Mesodermal cell (in vitro differentiated cells): Measurements from ENCODE around the gene SLC9A9.

Experiments
- H3K27ac ChIP-seq: 2 replicates; pipeline ENCODE4 v1.7.0; 2013; ENCODE audit warnings: mild to moderate bottlenecking, low read depth, low read length, moderate library complexity; ENCODE audit not compliant: severe bottlenecking
- H3K36me3 ChIP-seq: 2 replicates; pipeline ENCODE4 v1.7.1; 2013; ENCODE audit warnings: mild to moderate bottlenecking, low read length, moderate library complexity; ENCODE audit not compliant: control insufficient read depth, insufficient read depth
- H3K4me1 ChIP-seq: one replicate; pipeline ENCODE4 v1.7.1; 2013; ENCODE audit warnings: mild to moderate bottlenecking, low read length; ENCODE audit not compliant: insufficient read depth, control insufficient read depth, poor library complexity, severe bottlenecking
- H3K4me3 ChIP-seq: 2 replicates; pipeline ENCODE4 v1.7.0; 2013; ENCODE audit warnings: low read length, control low read depth, mild to moderate bottlenecking; ENCODE audit not compliant: insufficient read depth, poor library complexity, severe bottlenecking; ENCODE audit errors: extremely low read depth
- H3K9me3 ChIP-seq: 2 replicates; pipeline ENCODE4 v1.7.1; 2013; ENCODE audit warnings: mild to moderate bottlenecking, low read length, moderate library complexity; ENCODE audit not compliant: control insufficient read depth
- WGBS, 2 experiments: methylation state at CpG; one replicate each; pipeline ENCODE4 v1.1.5; 2013; ENCODE audit warnings: missing lambda C conversion rate in 2 of 2; ENCODE audit not compliant: insufficient coverage in 2 of 2; 5-methylcytosine and 5-hydroxymethylcytosine counted together

The SLC9A9 gene

DNA sequence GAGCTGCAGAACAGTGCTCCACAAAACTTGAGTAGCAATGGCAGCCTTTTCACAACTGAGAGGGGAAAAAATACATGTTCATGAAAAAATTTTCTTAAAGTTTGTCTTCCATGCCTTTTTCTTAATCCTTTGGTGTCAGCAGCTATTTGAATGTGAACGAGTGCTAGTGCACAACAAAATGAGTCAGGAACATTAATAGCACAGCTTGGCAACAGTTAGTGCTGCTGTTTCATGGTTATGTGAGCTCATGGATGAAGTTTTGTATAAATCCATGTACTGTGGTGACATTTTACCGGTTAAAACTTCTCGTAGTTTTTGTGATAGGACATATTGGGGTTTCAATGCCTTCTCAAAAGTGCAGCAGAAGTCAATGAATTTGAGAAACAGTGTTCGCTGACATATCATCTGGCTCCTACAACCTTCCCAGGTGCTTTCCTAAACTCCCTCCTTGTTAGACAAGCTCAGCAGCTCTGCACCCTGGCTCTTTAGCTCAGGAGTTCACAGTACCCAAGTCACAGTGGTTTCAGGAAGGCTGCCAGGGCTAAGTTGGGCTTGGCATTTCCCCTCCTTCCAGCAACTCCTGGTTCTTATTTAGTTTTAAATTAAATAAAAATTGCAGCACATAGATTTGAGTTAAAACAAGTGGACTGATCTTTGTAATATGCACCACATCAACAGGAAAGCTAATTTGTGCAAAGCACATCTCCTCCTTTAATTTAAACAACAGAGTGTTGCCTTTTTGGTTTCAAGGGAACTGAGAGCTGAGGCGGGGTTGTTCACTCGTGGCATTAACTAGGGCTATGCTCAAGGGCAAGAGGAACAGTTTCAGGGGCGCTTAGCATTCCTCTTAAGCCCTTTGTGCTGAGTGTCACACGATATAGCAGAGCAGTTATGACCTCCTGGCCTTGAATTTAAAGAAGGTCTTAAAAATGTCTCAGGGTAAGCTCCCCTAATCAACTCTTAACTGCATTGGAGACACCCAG lies 365.9 kb downstream of the SLC9A9 start:
- H3K27ac ChIP-seq = no peak overlapping the region
- no peaks in the 10 kb centered on the region for H3K36me3 ChIP-seq
- no peaks in the 10 kb centered on the region for H3K4me1 ChIP-seq
- 83 to 93% methylated on average over 6 to 8 of the region's 8 CpGs for WGBS, 2 experiments
- H3K4me3 ChIP-seq = no peak overlapping the region
- no peaks in the 10 kb centered on the region for H3K9me3 ChIP-seq

- WGBS, 2 experiments = 33 to 38% methylated on average over 3 to 5 of the region's 5 CpGs
- H3K27ac ChIP-seq = no peak overlapping the region
- no peaks in the 10 kb centered on the region for H3K36me3 ChIP-seq
- no peaks in the 10 kb centered on the region for H3K9me3 ChIP-seq
- no peak overlapping the region for H3K4me3 ChIP-seq
- no peaks in the 10 kb centered on the region for H3K4me1 ChIP-seq
These were observed 367.9 kb downstream of the SLC9A9 start for GRCh38 chr3:143480344-143480743.

- Histone ChIP-seq H3K36me3 (no peaks in the 10 kb centered on the region), H3K4me1 (no peaks in the 10 kb centered on the region), H3K4me3 (no peak overlapping the region), H3K9me3 (no peaks in the 10 kb centered on the region), H3K27ac (no peak overlapping the region)
- 80% methylated on average over 1 of the region's 1 CpG; no CpG with 5 or more reads in 1 of the 2 experiments for WGBS, 2 experiments
These were observed 368.5 kb downstream of the SLC9A9 start for GRCh38 chr3:143479727-143480126.

DNA sequence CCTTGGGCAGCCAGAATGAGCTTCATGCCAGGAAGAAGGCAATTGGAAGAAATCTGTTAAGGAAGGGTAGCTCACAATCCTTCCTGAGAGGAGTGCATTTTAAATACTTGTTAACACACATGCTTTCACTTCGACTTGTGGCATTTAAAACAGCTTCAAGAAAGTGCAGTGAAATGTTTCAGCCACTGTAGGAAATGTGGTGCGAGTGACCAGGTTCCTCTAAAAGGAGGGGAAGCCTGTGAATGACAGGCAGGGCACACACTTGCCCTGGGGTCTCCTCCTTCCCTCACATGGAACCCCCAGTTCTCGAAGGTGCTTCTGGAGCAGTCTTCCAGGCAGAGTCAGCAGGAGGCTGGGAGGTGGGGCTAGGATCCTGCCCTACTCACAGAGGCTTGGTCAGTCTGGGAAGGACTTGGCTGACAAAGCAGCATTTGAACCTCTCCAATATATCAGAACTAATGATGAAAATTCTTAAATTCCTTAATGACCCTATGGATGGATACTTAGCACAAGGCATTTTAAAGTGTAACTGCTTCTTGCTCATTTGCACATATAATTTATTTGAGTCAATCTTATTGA lies 370.1 kb downstream of the SLC9A9 start:
- H3K36me3 ChIP-seq = no peaks in the 10 kb centered on the region
- 52% methylated on average over 2 of the region's 3 CpGs; no CpG with 5 or more reads in 1 of the 2 experiments for WGBS, 2 experiments
- no peak overlapping the region for H3K27ac ChIP-seq
- H3K4me1 ChIP-seq = no peaks in the 10 kb centered on the region
- no peak overlapping the region for H3K4me3 ChIP-seq
- no peaks in the 10 kb centered on the region for H3K9me3 ChIP-seq

DNA sequence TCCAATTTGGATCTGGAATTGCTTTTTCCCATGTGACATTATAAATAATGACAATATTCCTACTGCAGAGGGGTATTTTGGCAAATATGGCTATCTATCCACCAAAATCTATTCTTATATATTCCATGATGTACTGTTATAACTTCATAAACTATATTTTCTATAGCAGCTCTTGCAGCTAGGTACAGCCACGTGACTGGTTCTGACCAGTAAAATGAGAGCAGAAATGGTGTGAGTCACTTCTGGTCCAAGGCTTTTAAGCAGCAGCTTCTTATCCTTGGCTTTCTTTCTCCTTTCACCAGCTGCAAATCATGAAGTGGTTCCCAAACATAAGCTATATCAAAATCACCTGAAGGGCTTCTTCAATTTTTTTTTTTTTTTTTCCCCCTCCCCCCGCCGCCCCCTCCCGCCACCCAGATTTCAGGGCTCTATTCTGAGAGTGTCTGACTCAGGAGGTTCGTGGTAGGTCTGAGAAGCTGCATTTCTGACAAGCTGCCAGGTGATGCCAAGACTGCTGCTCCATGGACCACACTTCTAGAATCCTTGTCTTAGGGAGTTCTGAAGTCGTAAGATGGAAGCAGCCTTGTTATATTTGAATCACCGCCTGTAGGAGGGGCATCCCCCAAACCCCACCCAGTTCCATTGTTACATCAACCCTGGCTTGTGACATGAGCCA lies 371.2 kb downstream of the SLC9A9 start:
- Histone ChIP-seq H3K4me3 (no peak overlapping the region), H3K36me3 (no peaks in the 10 kb centered on the region), H3K4me1 (no peaks in the 10 kb centered on the region), H3K9me3 (no peaks in the 10 kb centered on the region), H3K27ac (no peak overlapping the region)
- WGBS, 2 experiments = 100% methylated on average over 1 of the region's 7 CpGs; no CpG with 5 or more reads in 1 of the 2 experiments

DNA sequence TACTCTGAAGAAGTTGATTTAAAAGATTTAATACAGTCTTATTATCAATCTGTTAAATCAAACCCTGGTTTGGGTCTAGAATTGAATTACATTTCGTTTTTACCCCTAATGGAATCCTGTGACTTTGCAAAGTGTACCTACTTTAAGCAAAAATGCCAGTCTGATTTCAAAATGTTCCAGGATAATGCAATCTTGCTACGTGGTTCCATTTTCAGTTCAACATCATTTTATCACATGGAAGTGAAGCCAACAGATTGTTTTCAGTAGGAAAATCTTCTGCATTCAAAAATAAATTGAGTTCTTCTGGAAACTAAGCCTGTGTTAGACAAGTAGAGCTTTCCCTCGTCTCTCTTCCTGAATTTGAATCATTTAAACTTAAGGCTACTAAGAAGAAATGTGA lies 372.3 kb downstream of the SLC9A9 start:
- H3K4me1 ChIP-seq = no peaks in the 10 kb centered on the region
- H3K4me3 ChIP-seq = no peak overlapping the region
- H3K36me3 ChIP-seq = no peaks in the 10 kb centered on the region
- 75 to 80% methylated on average over 1 of the region's 3 CpGs for WGBS, 2 experiments
- H3K27ac ChIP-seq = no peak overlapping the region
- no peaks in the 10 kb centered on the region for H3K9me3 ChIP-seq

DNA sequence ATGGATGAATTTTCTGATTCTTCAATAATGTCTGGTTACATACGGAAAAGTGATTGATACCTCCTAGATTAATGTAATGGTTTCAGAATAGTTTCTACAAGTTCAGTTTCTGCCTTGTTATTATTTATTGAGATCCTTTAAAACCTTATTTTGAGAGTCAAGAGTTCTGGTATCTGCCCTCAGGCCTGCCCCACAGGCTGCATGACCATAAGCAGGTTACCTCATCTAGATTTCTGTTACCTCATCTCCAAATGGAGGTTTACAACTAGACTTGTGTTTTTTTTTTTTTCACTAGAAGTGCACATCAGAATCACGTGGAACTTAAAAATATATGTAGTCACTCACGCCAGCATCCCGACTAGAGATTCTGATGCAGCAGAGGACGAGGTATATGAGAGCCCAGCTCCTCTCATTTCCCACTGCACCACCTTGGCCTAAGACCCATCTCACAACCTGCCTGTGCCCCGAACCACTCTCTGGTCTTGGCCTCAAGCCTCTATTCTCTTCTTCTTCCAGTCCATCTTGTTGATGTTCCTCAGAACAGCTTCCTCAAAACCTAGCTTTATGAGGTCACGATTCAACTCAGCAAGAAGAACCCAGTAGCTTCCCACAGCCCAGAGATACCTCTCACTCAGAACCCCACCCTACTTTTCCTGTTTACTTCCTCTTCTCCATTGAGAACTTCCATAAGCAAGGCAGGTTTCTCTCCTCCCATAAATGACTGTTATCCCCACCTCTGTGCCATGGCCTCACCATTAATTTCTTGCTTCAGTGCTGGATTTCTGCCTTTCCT lies 375.3 kb downstream of the SLC9A9 start:
- 90% methylated on average over 5 of the region's 7 CpGs for WGBS, 2 experiments
- no peaks in the 10 kb centered on the region for H3K4me1 ChIP-seq
- H3K4me3 ChIP-seq = no peak overlapping the region
- H3K27ac ChIP-seq = no peak overlapping the region
- H3K36me3 ChIP-seq = no peaks in the 10 kb centered on the region
- H3K9me3 ChIP-seq = no peaks in the 10 kb centered on the region

GRCh38 chr3:143471705-143472104 lies 376.6 kb downstream of the SLC9A9 start:
- Histone ChIP-seq H3K27ac (no peak overlapping the region), H3K4me3 (no peak overlapping the region), H3K4me1 (no peaks in the 10 kb centered on the region), H3K36me3 (no peaks in the 10 kb centered on the region), H3K9me3 (no peaks in the 10 kb centered on the region)
- no CpG with 5 or more reads among the region's 2 CpGs for WGBS, 2 experiments

- Histone ChIP-seq H3K27ac (no peak overlapping the region), H3K4me3 (no peak overlapping the region), H3K4me1 (no peaks in the 10 kb centered on the region), H3K9me3 (no peaks in the 10 kb centered on the region), H3K36me3 (no peaks in the 10 kb centered on the region)
- WGBS, 2 experiments = no CpG with 5 or more reads among the region's 5 CpGs
These were observed 379.1 kb downstream of the SLC9A9 start for GRCh38 chr3:143469159-143469558.

GRCh38 chr3:143465666-143466065 lies 382.6 kb downstream of the SLC9A9 start:
- Histone ChIP-seq H3K4me1 (no peaks in the 10 kb centered on the region), H3K4me3 (no peak overlapping the region), H3K36me3 (no peaks in the 10 kb centered on the region), H3K27ac (no peak overlapping the region), H3K9me3 (no peaks in the 10 kb centered on the region)
- WGBS, 2 experiments = no CpG with 5 or more reads among the region's 1 CpG
